ENCODE data around the gene ZFPM1.
A peak's percentile ranks its signal among the peaks of the same experiment; 100 is the strongest.

ZFPM1 gene

GRCh38 chr16:88451586-88452481 lies 1.2 kb upstream of the ZFPM1 start:
- DNase-seq: peak; percentile 50 to 73 (median 68)

DNA sequence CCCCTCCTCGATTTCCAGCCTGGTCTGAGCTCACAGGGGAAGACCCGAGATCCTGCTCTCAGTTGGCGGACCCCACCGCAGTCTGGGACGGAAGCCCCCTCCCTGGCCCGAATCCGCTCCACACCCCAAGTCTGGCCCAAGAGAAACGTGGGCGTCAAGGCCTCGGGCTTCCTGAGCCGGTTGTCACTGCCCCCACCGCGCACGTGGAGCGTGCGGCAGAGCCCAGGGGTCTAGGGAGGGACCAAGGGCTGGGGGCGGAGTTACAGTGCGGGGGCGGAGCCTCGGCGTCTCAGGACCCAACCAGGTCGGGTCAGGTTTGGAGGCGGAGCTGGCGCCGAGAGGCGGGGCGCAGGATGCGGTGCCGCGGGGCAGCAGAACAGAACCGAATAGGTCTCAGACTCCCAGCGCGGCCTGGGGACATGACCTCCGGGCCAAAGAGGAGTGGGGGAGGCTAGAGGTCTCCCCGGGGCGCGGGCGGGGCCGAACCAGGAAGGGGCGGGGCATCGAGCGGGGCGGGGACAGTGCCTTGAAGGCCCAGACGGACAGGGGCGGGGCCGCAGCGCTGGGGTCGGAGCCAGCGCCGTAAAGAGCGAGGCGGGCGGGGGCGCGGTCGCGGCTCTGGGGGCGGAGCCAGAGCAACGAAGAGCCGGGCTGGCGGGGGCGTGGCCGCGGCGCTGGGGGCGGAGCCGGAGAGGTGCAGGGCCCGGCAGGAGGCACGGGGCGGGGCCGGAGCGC lies 431 bp upstream of the ZFPM1 start:
- peak; percentile 97 to 100 (median 99) for DNase-seq

- peak in 2 of 4 experiments; percentile 25 to 38 for DNase-seq
These were observed 787 bp downstream of the ZFPM1 start for GRCh38 chr16:88453611-88454522.

GRCh38 chr16:88454523-88454947 lies 1.5 kb downstream of the ZFPM1 start:
- peak in 2 of 4 experiments; percentile 23 to 34 for DNase-seq

- DNase-seq: peak in 3 of 4 experiments; percentile 21 to 41 (median 26)
These were observed 2.7 kb downstream of the ZFPM1 start for GRCh38 chr16:88455610-88456355.

- DNase-seq: no peak
These were observed 3.5 kb downstream of the ZFPM1 start for GRCh38 chr16:88456356-88457292.

DNA sequence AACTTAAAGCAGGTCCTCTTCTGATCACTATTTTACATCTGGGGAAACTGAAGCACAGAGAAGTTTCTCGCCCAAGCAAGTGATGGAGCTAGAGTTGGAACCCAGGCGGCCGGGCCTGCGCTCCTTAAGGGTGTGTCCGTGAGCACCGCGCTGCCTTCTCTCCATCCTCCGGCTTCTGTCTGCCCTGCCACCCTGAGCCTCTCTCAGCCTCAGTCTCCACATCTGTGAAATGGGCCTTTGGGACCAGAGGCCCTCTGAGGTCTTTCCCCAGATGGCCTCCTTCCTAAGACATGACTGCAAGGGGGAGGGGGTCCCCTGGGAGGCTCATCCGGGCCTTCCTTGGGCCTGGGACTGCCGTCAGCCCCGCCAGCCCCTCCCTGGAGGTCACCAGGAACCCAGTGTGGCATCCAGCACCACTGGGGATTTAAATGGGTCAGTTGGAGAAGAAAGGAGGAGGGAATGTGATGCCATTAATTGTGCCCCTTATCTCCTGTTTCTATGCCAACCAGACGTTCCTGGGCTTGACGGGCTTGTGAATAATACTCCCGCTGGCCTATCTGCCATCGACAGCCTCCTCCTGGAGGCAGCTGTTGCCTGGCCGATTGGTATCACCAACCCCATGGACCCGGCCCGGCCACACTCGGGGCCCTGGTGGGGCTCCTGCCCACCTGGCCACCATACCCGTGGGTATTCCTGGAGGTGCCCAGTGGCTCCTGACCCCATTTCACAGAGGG lies 5.1 kb downstream of the ZFPM1 start:
- no peak for DNase-seq

- no peak for DNase-seq
These were observed 5.7 kb downstream of the ZFPM1 start for GRCh38 chr16:88458773-88459235.

DNA sequence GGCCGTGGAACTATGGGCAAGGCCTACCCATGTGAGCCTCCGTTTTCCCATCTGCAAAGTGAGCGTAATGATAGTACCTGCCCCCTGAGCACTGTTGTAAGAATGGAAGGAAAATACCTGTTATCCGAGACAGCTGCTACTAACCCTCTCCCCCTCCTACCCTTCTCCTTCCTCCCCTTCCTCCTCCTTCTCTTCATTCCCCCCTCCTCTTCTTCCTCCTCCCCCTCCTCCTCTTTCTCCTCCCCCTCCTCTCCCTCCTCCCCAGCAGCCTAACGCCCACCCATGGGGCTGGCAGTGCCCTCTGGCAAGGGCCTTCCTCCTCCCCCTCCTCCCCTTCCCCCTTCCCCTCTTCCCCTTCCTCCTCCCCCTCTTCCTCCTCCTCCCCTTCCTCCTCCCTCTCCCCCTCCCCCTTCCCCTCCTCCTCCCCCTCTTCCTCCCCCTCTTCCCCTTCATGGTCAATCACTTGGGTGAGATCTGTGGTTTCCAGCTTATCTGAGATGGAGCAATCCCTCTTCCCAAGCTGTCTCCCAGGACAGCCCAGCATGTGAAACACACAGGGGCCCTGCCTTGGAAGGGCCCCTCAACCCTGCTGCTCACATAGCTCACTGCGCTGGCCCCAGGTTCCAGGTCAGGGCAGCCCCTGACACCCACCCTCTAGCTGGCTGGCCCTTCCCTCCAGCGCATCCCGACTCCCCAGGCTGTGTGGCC lies 6.4 kb downstream of the ZFPM1 start:
- DNase-seq: no peak

- DNase-seq: no peak
These were observed 7.6 kb downstream of the ZFPM1 start for GRCh38 chr16:88460496-88461330.

GRCh38 chr16:88461331-88462269 lies 8.5 kb downstream of the ZFPM1 start:
- no peak for DNase-seq

DNA sequence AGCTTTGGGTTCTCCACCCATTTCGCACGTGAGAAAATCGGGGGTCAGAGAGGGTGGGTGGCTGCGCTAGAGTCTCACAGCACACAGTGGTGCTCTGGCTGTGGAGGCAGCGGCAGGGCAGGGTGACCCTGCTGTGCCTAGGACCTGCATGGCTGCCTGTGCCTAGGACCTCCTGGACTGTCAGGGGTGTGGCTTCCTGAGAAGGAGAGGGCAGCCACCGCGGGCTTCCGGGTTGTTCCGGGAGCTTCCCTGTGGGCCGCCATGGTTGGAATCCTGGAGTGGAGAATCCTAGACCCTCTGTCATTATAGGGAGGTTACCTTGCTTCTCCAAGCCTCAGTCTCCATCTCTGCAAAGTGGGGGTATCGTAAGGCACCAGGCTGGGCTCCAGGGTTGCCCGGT lies 9.3 kb downstream of the ZFPM1 start:
- no peak for DNase-seq

- no peak for DNase-seq
These were observed 10.3 kb downstream of the ZFPM1 start for GRCh38 chr16:88463411-88463810.

DNA sequence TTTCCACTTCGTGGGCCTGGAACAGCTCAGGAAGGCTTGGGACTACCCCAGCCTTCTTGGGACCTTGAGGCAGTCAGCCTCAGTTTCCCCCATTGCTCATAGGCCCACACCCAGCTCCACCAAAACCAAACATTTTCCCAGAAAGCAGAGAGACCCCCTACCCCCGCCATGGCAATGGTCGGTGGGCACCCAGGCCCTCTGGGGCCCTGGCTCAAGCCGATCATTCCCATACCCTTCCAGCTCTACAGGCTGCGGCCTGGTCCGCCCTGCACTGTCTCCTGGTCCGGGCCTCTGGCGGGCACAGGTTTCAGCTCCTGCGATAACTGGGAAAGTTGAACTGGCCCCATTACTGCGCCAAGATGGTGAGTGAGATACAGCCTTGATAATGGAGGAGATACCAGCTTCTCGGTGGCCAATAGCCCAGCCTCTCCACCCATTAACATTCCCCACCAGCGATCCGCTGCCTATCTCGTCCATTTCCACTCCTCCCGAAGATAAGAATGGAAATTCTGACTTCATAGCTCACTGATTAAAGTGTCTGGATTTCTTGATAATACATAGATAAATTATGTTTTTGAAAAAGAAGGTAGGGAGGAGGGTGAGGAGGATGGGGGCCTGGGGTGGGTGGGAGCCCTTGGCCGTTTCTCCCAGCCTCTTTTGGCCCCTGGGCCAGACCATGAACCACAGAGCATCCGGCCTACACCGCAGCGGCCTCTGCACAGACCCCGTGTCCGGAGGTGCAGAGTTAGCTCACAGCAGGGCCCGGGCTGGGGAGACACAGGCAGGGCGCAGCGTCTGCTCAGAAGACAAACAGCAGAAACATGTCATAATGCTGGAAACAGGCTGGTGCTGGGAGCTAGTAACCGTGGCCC lies 11.6 kb downstream of the ZFPM1 start:
- DNase-seq: no peak

GRCh38 chr16:88465387-88465983 lies 12.4 kb downstream of the ZFPM1 start:
- no peak for DNase-seq
